DMS114 treated with DMSO at 0.1 percent for 48 hours (cell line): ENCODE measurements around the gene FEN1.

Experiments used
- DNase-seq: peaks from one replicate; lab custom pipeline; 2025; ENCODE audit not compliant: unreplicated experiment; lab: John Stamatoyannopoulos, UW

Gene FEN1, protein sequence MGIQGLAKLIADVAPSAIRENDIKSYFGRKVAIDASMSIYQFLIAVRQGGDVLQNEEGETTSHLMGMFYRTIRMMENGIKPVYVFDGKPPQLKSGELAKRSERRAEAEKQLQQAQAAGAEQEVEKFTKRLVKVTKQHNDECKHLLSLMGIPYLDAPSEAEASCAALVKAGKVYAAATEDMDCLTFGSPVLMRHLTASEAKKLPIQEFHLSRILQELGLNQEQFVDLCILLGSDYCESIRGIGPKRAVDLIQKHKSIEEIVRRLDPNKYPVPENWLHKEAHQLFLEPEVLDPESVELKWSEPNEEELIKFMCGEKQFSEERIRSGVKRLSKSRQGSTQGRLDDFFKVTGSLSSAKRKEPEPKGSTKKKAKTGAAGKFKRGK

GRCh38 chr11:61792310-61793082, at the start of gene FEN1, which contains the start of gene TMEM258:
TSS of gene FEN1 (plus strand) at chr11:61792911. CDS start at chr11:61795362, 2,451 bp downstream.
TSS of gene TMEM258 (minus strand) at chr11:61792599. CDS start at chr11:61792558, 41 bp downstream.
- DNase-seq = peak; percentile 93

- DNase-seq = no peak
Observed at GRCh38 chr11:61743486-61744095, 49.1 kb upstream of the FEN1 start.

- DNase-seq = no peak
Observed at GRCh38 chr11:61744181-61744580, 48.5 kb upstream of the FEN1 start.

DNA sequence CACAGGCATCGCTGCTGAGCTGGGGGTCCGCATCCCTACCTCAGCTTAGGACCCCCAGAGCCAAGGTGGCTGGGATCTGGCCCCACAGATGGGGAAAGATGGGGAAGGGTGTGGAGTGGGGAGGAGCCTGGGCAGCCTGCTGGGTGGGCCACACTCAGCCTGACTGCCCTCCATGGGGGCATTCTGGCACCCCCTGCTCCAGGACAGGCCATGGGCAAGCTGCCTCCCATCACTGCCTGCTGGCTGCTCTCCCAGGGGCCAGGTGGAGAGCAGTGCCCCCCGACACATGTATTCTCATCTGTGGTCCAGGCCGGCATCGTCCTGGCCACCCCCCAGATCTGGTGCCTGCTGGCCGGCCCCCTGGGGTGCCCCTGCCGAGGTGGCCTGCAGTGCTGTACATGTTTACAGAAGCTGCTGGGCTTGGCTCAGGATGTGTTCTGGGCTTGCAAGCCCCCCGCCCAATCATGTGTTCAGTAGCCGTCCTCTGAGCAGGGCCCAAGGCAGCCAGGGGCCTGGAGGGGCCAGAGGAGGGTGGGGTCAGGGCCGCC, 48.0 kb upstream of the FEN1 start:
- no peak for DNase-seq

DNA sequence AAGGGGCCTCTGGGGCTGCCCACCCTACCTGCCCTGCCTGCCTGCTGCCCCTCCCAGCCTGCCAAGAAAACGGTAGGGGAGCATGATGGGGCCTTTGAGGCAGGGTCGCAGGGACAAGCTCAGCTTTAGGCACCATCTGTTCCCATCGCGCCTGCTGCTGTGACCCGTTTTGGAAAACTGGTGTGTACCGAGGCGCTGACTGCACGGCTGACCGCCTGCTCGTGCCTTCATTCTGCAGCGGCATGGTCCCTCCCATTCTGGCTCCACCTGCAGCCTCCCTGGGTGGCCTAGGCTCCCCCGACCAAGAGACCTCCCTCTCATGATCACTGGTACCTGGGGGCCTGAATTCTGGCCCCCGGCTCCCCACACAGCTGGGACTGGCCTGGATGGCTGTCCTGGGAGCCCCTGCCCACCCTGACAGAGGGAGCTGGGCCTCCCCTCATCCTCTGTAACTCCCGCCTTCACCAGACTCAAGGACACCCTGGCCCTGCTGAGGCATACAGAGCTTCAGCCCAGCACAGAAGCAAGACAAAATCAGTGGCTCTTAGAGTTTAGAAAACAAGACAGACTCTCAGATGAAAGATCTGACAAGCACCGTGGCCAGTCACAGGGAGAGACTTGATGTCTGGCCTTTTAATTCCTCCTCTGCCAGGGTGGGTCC, 46.8 kb upstream of the FEN1 start:
- no peak for DNase-seq

GRCh38 chr11:61746442-61747191, 46.1 kb upstream of the FEN1 start:
- DNase-seq = no peak

DNA sequence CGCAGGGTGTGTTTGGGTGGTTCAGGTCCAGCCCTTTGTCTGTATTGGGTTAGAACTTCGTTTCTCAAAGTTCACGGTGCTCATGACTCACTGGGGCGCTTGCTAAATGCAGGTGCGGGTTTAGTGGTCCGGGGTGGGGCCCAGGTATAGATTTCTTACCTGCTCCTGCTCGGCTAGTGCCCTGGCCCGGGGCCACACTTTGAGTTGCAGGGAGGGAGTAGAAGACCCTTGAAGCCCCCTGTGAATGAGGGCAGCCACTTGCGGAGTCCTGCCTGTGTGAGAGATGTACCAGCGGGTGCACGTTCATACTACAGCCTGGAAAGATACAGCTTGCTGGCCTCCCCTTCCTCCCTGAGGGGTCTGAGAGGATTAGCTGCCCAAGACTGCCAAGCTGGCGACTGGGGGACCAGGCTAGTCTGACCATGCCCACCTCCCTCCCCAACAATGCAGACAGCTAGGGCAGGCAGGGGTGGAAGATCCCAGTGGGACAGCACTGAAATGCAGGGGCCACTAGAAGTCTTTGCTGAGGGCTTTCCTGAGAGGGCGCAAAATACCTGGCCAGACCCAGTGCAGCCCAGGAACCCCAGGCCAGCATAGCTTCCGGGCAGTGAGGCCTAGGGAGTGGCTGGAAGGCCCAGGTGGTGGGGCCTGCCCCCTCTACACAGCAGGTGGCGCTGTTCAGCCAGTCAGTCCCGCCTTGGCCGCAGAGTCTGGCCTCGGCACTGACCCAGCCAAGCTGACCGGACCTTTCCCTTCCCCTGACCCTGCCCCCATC, 45.3 kb upstream of the FEN1 start:
- DNase-seq = peak; percentile 53

DNA sequence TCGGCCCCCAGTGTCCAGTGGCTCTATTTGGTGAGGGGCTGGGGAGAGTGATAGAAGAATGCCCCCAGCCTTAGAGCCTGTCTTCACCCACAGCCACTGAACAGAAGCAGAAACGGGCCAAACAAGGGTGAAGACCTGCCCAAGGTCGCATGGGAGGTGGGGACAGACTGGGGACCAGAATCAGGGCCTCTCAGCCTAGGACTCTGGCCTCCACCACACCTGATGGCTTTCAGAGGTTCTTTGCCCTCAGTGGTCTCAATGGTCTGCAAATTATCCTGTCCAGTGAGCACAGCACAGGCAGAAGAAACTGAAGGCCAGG, 44.8 kb upstream of the FEN1 start:
- no peak for DNase-seq

DNA sequence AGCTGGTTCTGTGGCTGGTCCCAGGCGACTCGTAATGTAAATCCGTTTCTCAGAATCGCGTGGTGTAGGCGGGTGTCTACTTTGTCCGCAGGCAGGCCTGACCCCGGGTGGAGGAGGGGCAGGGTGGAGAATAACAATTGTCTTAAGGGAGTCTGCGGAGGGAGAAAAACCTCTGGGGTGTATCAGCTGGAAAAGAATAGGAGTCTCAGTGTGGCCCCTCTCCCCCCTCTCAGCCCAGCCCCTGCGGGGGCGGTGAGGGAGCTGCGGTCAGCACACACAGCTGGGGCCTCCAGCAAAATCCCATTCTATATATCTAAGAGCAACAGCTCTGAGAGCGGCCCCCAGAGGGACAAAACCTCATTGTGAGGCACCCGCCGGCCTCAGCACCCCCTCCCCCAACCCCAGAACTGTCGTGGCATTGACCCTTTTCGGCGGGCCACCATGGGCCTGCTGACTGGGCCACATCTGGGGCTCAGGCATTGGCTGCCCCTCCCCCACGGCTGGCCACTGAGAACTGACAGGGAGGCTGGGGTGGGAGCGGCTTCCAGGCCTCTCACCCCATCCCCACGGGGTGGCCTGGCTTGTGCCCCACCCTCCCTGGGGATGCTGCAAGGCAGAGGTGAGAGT, 43.0 kb upstream of the FEN1 start:
- DNase-seq = no peak

GRCh38 chr11:61750631-61751273, 42.0 kb upstream of the FEN1 start:
- no peak for DNase-seq

GRCh38 chr11:61751384-61751783, 41.3 kb upstream of the FEN1 start:
- DNase-seq = no peak

DNA sequence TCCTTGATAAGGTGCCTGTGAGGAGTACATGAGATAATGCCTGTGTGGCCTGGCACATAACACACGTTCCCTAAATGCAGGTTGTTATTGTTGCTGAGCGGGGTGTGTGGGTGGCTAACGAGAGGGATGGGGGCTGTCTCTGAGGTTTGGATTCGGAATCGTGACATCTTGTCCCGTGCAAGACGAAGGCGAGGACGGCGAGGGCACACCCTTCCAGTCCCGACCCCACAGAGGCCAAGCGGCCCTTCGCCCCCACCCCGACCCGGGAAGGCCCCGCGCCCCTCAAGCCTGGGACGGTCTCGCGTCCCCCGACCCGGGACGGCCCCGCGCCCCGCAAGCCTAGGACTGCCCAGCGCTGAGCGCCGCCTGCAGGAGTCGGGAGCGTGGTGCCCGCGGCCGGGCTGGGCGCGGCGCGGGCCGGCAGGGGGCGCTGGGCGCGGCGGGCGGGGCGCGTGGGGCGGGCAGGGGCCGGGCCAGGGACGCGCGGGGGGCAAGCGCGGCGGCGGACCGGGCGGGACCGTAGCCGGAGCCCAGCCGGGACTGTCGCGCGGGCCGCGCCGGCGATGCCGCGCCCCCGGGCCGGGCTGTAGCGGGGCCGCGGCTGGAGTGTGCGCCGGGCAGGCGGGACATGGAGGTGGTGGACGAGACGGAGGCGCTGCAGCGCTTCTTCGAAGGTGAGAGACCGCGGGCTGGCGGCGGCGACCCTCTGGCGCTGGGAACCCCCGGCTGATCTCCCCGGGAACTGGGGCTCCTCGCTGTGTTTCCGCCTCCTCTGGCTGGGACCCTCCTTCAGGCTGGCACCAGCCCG, 40.4 kb upstream of the FEN1 start, which contains the start of gene MYRF:
TSS of gene MYRF (plus strand) at position 520 of the 808 bp plus-strand sequence. CDS start at position 629, 109 bp downstream.
- no peak for DNase-seq

DNA sequence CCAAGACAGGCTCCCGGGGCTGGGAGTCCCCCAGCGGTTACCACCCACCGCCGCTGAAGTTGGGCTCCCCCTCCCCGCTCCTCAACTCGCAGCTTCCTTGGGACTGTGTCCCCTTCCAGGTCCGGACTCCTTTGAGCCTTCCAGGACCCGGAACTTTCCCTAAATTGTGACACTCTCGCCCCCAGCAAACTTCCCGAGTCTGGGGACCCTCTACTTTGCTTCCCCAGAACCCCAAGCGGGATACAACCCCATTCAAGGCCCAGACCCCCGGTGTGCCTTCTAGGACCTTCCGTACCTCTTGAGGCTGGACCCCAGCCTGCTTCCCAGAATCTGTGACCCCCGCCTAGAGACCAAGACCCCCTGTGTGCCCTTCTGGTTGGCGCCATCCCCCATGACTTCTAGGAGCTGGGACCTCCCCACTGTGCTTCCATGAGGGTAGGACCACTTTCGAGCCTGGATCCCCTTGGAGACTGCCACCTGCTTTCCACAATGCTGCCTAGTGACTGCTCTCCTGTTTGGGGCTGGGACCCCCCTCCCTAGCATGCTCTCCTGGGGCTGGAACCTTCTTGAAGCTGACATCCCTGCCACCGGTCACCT, 39.7 kb upstream of the FEN1 start:
- no peak for DNase-seq

DNA sequence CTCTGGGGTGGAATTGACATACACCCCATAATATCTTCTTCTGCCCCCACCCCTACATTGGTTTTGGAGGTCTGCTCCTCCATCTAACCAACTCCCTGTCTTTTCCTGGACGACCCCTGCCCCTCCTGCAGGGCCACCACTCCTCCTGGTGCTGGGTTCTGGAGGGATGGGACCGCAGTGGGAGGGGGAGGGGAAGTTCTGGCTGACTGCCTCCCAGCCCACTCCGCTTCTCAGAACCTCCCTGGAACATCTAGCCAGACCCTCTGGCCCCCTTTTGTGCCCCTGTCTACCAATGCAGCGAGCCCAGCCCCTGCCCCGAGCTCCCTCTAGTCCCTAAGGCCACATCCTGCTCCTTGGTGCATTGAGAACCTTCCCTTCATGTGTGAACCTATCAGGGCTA, 39.0 kb upstream of the FEN1 start:
- no peak for DNase-seq

- no peak for DNase-seq
Observed at GRCh38 chr11:61754534-61755482, 37.9 kb upstream of the FEN1 start.

DNA sequence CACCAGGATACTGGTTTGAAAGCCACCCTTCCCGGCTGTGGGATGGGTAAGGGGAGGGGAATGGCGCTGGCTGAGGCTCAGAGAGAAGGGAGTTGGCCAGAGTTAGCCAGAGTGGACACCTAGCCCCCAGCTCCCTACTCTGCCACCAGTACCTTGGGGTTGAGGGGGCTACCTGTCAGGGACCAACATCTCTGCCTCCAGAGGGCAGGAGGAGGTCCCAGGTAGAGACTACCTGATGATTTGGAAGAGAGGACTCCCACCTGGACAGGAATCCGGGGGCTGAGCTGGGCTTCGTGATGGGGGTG, 36.6 kb upstream of the FEN1 start:
- DNase-seq = no peak
